BLaER1 treated with 17β-estradiol and CSF1 and Interleukin-3, amounts not matched to agents 10 nM and 100 nM (cell line): ENCODE measurements around the gene MLKL.
"Not testable (repeated sequence)": the region's sequence is repeated elsewhere in the genome, so short reads cannot be mapped to it uniquely, and the experiment has no call there.

Experiments used
- H3K27ac ChIP-seq, 11 experiments: shearing (Covaris generic); formaldehyde crosslinking; 2 replicates each; pipeline ENCODE4 v1.8.1; 2022
- H3K27me3 ChIP-seq, 11 experiments: shearing (Covaris generic); formaldehyde crosslinking; 2 replicates each; pipeline ENCODE4 v1.8.1; 2022
- H3K36me3 ChIP-seq, 11 experiments: shearing (Covaris generic); formaldehyde crosslinking; 2 replicates each; pipeline ENCODE4 v1.8.1; 2022
- H3K4me1 ChIP-seq, 10 experiments: shearing (Covaris generic); formaldehyde crosslinking; 2 replicates each; pipeline ENCODE4 v1.8.1; 2022
- H3K4me2 ChIP-seq, 11 experiments: shearing (Covaris generic); formaldehyde crosslinking; 2 replicates each; pipeline ENCODE4 v1.8.1; 2022
- H3K4me3 ChIP-seq, 10 experiments: shearing (Covaris generic); formaldehyde crosslinking; 2 replicates each; pipeline ENCODE4 v1.8.1; 2022
- H3K9ac ChIP-seq, 11 experiments: shearing (Covaris generic); formaldehyde crosslinking; 2 replicates each; pipeline ENCODE4 v1.8.1; 2022
- H3K9me3 ChIP-seq, 11 experiments: shearing (Covaris generic); formaldehyde crosslinking; replicated peaks in 1 of 11; 2 replicates each; pipeline ENCODE4 v1.8.1; 2022
- H4K20me1 ChIP-seq, 11 experiments: shearing (Covaris generic); formaldehyde crosslinking; 2 replicates each; pipeline ENCODE4 v1.8.1; 2022
- Cebpa-rat ChIP-seq, 11 experiments: shearing (Covaris generic); IDR thresholded peaks; 2 replicates each; pipeline ENCODE4 v1.8.1; 2022

The MLKL gene

DNA sequence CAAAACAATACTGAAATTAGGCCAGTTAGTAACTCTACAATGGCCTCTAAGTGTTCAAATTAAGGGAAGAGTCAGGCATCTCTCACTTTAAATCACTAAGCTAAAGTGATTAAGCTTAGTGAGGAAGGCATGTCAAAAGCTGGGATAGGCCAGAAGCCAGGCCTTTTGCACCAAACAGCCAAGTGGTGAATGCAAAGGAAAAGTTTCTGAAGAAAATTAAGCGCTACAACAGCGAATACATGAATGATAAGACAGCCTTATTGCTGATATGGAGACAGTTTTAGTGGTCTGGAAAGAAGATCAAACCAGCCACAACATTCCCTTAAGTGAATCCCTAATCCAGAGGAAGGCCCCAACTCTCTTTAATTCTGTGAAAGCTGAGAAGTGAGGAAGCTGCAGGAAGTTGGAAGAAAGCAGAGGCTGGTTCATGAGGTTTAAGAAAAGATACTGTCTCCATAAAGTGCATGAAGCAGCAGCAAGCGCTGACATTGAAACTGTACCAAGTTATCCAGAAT is 46.1 kb downstream of the MLKL start:
- no peak for TF ChIP-seq Cebpa-rat (IDR thresholded peaks at IDR 0.05)
- Histone ChIP-seq H3K27me3 (no peaks in the 10 kb centered on the region), H3K27ac (no peak overlapping the region), H3K4me2 (peak overlapping the region in 6 of 11 experiments; percentile 8 to 34 (median 16); a peak in 5 of 22 replicates), H3K4me3 (no peak overlapping the region), H3K36me3 (peaks cover 63 to 100% (median 99%) of the 10 kb centered on the region in 11 experiments), H3K4me1 (peaks cover 28 to 63% (median 46%) of the 10 kb centered on the region in 10 experiments), H4K20me1 (peaks cover 52 to 100% (median 100%) of the 10 kb centered on the region in 11 experiments; a peak in 21 of 22 replicates), H3K9ac (0 out of 22 replicates have a peak overlapping the region, but pooled peaks of 2 of the 11 experiments have one; percentile 6 to 21), H3K9me3 (no peaks in the 10 kb centered on the region)

GRCh38 chr16:74652883-74653282 is 47.8 kb downstream of the MLKL start:
- peaks cover 11 to 46% (median 29%) of the 10 kb centered on the region in 10 experiments; a peak in 19 of 20 replicates for H3K4me1 ChIP-seq
- H3K27ac ChIP-seq, H3K9ac ChIP-seq, H3K27me3 ChIP-seq, H3K4me3 ChIP-seq, H3K9me3 ChIP-seq: not testable (repeated sequence)
- peak overlapping the region in 5 of 11 experiments; percentile 0 to 26 (median 6); a peak in 3 of 22 replicates for H3K4me2 ChIP-seq
- peaks cover 66 to 100% (median 99%) of the 10 kb centered on the region in 11 experiments for H3K36me3 ChIP-seq
- H4K20me1 ChIP-seq = peaks cover 41 to 100% (median 99%) of the 10 kb centered on the region in 11 experiments; a peak in 21 of 22 replicates

DNA sequence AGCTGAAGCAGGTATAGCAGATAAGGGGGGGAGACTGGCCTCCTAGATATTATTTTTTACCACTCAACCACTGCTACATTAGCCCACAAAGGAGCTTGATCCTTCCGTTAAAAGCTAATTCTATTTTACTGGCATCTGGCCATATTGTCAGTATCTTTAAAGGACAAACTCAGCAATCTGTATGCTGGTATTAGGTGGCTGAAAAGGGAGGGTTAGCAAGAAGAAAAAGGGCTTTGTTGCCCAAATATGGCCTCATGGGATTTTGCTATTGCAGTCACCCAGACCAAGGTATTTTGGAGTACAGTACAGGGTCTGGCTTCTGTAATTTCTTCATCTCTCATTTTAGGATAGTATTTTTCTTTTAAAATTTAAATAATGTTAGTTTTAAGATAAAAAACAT is 48.4 kb downstream of the MLKL start:
- TF ChIP-seq Cebpa-rat (IDR thresholded peaks at IDR 0.05) = no peak
- H3K4me2 ChIP-seq = no peak overlapping the region
- no peaks in the 10 kb centered on the region for H3K9me3 ChIP-seq
- no peak overlapping the region for H3K4me3 ChIP-seq
- H3K27ac ChIP-seq = no peak overlapping the region
- H3K36me3 ChIP-seq = peaks cover 73 to 100% (median 99%) of the 10 kb centered on the region in 11 experiments
- peak overlapping the region in 1 of 11 experiments; percentile 6; a peak in 3 of 22 replicates for H3K9ac ChIP-seq
- H4K20me1 ChIP-seq = peaks cover 35 to 100% (median 99%) of the 10 kb centered on the region in 11 experiments; a peak in 21 of 22 replicates
- H3K27me3 ChIP-seq = no peaks in the 10 kb centered on the region
- peaks cover 5 to 39% (median 23%) of the 10 kb centered on the region in 10 experiments; a peak in 16 of 20 replicates for H3K4me1 ChIP-seq

DNA sequence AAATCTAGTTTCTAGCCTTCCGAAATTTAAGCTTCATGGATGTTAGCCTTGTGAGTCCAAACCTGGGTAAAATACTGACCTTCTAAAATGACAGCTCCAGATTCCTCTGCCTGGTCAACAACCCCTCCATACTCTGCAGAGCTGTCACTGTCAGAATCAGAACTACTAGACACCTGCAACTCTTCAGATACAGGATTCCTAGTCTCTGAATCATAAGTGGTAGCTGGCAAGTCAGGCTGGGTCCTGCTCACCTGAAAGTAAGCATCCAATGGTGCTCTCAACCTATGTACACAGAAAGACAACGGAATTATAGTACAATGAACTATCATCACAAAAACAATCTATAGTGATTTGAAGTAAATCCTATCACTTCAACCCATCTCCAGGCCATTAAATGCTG is 48.8 kb downstream of the MLKL start:
- Histone ChIP-seq H3K27me3 (no peaks in the 10 kb centered on the region), H3K4me1 (peaks cover 4 to 35% (median 20%) of the 10 kb centered on the region in 10 experiments; a peak in 13 of 20 replicates), H4K20me1 (peaks cover 34 to 100% (median 98%) of the 10 kb centered on the region in 11 experiments; a peak in 21 of 22 replicates), H3K9me3 (no peaks in the 10 kb centered on the region), H3K27ac (no peak overlapping the region), H3K4me2 (no peak overlapping the region), H3K36me3 (peaks cover 77 to 100% (median 99%) of the 10 kb centered on the region in 11 experiments), H3K4me3 (no peak overlapping the region), H3K9ac (peak overlapping the region in 1 of 11 experiments; percentile 6; a peak in 3 of 22 replicates)
- TF ChIP-seq Cebpa-rat (IDR thresholded peaks at IDR 0.05) = no peak

DNA sequence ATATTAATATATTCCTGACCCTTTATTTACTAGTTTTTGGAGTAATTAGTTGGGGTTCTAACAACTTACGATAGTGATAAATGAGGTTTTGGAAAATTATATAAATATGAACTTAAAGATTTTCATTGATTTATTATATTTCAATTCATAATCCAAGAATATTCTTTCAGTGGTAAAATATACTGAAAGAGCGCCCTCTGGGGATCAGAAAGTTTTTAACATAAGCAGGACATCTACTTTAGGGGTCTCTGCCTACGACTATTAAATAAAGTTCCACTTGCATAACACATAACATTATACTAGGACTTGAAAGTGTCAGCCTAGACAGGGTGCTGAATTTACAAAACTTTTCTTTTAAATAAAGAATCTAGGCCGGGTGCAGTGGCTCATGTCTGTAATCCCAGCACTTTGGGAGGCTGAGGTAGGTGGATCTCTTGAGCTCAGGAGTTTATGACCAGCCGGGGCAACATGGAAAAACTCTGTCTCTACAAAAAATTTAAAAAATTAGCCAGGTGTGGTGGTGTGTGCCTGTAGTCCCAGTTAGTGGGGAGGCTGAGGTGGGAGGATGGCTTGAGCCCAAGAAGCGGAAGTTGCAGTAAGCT is 49.6 kb downstream of the MLKL start:
- no peak for TF ChIP-seq Cebpa-rat (IDR thresholded peaks at IDR 0.05)
- H3K36me3 ChIP-seq = peaks cover 78 to 100% (median 99%) of the 10 kb centered on the region in 11 experiments
- peak overlapping the region in 1 of 11 experiments; percentile 6; a peak in 1 of 22 replicates for H3K9ac ChIP-seq
- no peaks in the 10 kb centered on the region for H3K27me3 ChIP-seq
- no peaks in the 10 kb centered on the region for H3K9me3 ChIP-seq
- H4K20me1 ChIP-seq = peaks cover 30 to 100% (median 98%) of the 10 kb centered on the region in 11 experiments; a peak in 21 of 22 replicates
- no peak overlapping the region for H3K4me2 ChIP-seq
- H3K4me1 ChIP-seq = peaks cover 0 to 30% (median 17%) of the 10 kb centered on the region in 10 experiments; a peak in 13 of 20 replicates
- H3K4me3 ChIP-seq = no peak overlapping the region
- no peak overlapping the region for H3K27ac ChIP-seq

- Histone ChIP-seq H3K27me3 (no peaks in the 10 kb centered on the region), H3K4me2 (no peak overlapping the region), H3K4me3 (no peak overlapping the region), H4K20me1 (peaks cover 28 to 100% (median 98%) of the 10 kb centered on the region in 11 experiments; a peak in 21 of 22 replicates), H3K9ac (no peak overlapping the region), H3K4me1 (peaks cover 0 to 25% (median 15%) of the 10 kb centered on the region in 10 experiments; a peak in 13 of 20 replicates), H3K36me3 (peaks cover 84 to 100% (median 99%) of the 10 kb centered on the region in 11 experiments), H3K27ac (no peak overlapping the region), H3K9me3 (no peaks in the 10 kb centered on the region)
- no peak for TF ChIP-seq Cebpa-rat (IDR thresholded peaks at IDR 0.05)
Observed at GRCh38 chr16:74649839-74650504, 50.7 kb downstream of the MLKL start.

DNA sequence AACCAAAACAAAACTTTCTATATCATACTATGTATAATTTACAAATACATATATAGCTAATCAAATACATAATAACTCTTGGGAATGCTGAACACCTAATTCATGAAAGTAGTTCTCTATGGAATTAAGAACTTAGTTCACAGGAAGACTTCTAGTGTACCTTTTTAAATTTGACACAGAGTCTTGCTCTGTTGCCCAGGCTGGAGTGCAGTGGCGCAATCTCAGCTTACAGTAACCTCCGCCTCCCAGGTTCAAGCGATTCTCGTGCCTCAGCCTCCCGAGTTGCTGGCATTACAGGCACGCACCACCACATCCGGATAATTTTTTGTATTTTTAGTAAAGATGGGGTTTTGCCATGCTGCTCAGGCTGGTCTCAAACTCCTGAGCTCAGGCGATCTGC is 58.7 kb downstream of the MLKL start:
- Histone ChIP-seq H3K4me1 (no peaks in the 10 kb centered on the region), H3K9me3 (no peaks in the 10 kb centered on the region), H3K9ac (no peak overlapping the region), H3K4me3 (no peak overlapping the region), H3K27ac (no peak overlapping the region), H3K27me3 (no peaks in the 10 kb centered on the region), H3K4me2 (no peak overlapping the region), H3K36me3 (peaks cover 96 to 100% (median 100%) of the 10 kb centered on the region in 11 experiments), H4K20me1 (peaks cover 0 to 91% (median 53%) of the 10 kb centered on the region in 11 experiments; a peak in 18 of 22 replicates)
- TF ChIP-seq Cebpa-rat (IDR thresholded peaks at IDR 0.05) = no peak

DNA sequence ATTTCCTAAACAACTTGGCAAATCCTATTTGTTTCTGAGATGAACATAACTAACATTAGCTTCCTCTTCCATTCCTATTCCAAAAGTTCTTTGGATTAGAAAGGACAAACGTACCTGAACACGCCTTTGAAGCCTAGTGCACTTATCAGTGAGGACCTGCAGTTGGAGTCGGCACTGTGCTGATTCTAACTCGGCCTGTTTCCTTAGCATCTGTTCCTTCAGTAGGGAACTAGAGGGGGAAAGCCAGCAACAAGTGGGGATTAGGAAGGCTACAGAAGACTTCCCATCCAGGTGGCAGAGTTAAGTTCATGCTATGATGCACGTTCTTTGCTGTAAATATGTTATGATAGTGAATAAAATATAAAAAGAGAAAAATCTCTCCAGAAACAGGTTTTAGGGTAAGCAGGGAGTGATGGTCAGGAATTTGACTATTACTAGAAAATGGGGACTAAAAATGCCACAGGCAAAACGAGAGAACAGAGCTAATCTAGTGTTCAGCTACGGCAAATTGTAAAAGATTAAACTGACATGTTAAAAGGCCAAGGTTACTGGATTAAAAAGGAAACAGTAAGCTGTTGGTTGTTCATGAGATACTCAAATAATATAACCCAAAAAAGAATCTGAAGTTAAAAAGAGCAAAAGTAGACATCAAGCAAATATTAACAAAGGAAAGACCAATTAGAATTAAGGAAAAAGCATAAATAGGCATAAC is 62.8 kb downstream of the MLKL start:
- Histone ChIP-seq H4K20me1 (peaks cover 0 to 94% (median 40%) of the 10 kb centered on the region in 11 experiments; a peak in 18 of 22 replicates), H3K36me3 (peaks cover 97 to 100% (median 100%) of the 10 kb centered on the region in 11 experiments), H3K27ac (no peak overlapping the region), H3K27me3 (no peaks in the 10 kb centered on the region), H3K9me3 (no peaks in the 10 kb centered on the region), H3K4me2 (no peak overlapping the region), H3K4me3 (no peak overlapping the region), H3K4me1 (no peaks in the 10 kb centered on the region), H3K9ac (no peak overlapping the region)
- no peak for TF ChIP-seq Cebpa-rat (IDR thresholded peaks at IDR 0.05)
